Hepatocyte (in vitro differentiated cells): ENCODE measurements around the gene EBPL. TPM values are rescaled to one million over a fixed set of nuclear protein-coding genes. Genes with fewer than 3 reads are reported as not detected.
A peak's percentile ranks its signal among the peaks of the same experiment; 100 is the strongest.
"Not testable (repeated sequence)": the region's sequence is repeated elsewhere in the genome, so short reads cannot be mapped to it uniquely, and the experiment has no call there.

Experiments
- DNase-seq: peaks from one replicate; pipeline ENCODE4 v3.0.0-alpha.2; 2016; ENCODE audit warnings: low spot score
- H2AFZ ChIP-seq: fragments of 200-600 bp; sonication (generic); 2 replicates; pipeline ENCODE4 v1.6.0; 2016; ENCODE audit warnings: antibody characterized with exemption, mild to moderate bottlenecking
- H3K27ac ChIP-seq: fragments of 200-600 bp; sonication (generic); 2 replicates; pipeline ENCODE4 v1.5.1; 2016; ENCODE audit warnings: mild to moderate bottlenecking
- H3K27me3 ChIP-seq: fragments of 200-600 bp; sonication (generic); 2 replicates; pipeline ENCODE4 v1.6.1; 2016
- H3K36me3 ChIP-seq: fragments of 200-600 bp; sonication (generic); replicated peaks from 2 replicates; pipeline ENCODE4 v1.5.1; 2016; ENCODE audit warnings: low read depth; ENCODE audit not compliant: insufficient read depth
- H3K4me1 ChIP-seq: fragments of 200-600 bp; sonication (generic); 2 replicates; pipeline ENCODE4 v1.5.1; 2016; ENCODE audit warnings: mild to moderate bottlenecking, moderate library complexity; ENCODE audit not compliant: insufficient read depth
- H3K4me2 ChIP-seq: fragments of 200-600 bp; sonication (generic); 2 replicates; pipeline ENCODE4 v1.6.0; 2016
- H3K4me3 ChIP-seq: fragments of 200-600 bp; sonication (generic); 2 replicates; pipeline ENCODE4 v1.5.1; 2016; ENCODE audit warnings: mild to moderate bottlenecking
- H3K79me2 ChIP-seq: fragments of 200-600 bp; sonication (generic); 2 replicates; pipeline ENCODE4 v1.6.0; 2017; ENCODE audit warnings: mild to moderate bottlenecking
- H3K9me2 ChIP-seq: fragments of 200-600 bp; sonication (generic); replicated peaks from 2 replicates; pipeline ENCODE4 v1.6.0; 2017; ENCODE audit warnings: mild to moderate bottlenecking; ENCODE audit not compliant: insufficient read depth
- H3K9me3 ChIP-seq: fragments of 200-600 bp; sonication (generic); 2 replicates; pipeline ENCODE4 v1.5.1; 2016; ENCODE audit warnings: low read depth, mild to moderate bottlenecking
- H4K20me1 ChIP-seq: fragments of 200-600 bp; sonication (generic); 2 replicates; pipeline ENCODE4 v1.6.0; 2016; ENCODE audit warnings: mild to moderate bottlenecking; ENCODE audit not compliant: insufficient read depth, poor library complexity, severe bottlenecking
- EZH2 ChIP-seq: fragments of 200-600 bp; sonication (generic); IDR thresholded peaks from 2 replicates; pipeline ENCODE4 v1.6.1; 2016; ENCODE audit warnings: antibody characterized with exemption, mild to moderate bottlenecking, borderline replicate concordance
- EZH2phosphoT487 ChIP-seq: fragments of 200-600 bp; sonication (generic); IDR thresholded peaks from one replicate; pipeline ENCODE4 v1.6.1; 2018; ENCODE audit warnings: antibody characterized with exemption, mild to moderate bottlenecking, low read depth, moderate library complexity; ENCODE audit not compliant: unreplicated experiment, severe bottlenecking
- WGBS: methylation state at CpG from one replicate; pipeline ENCODE4 v1.1.6; 2016; ENCODE audit warnings: low lambda C conversion rate; ENCODE audit errors: missing lambda C conversion rate; 5-methylcytosine and 5-hydroxymethylcytosine counted together
- polyA plus RNA-seq: library from polyadenylated mRNA; unstranded; fragments of >200 nt; fragmentation: Nextera tagmentation; extraction: Ambion mirVana; gene quantifications from 2 replicates; pipeline ENCODE4 v1.2.1, GENCODE V29; 2016
- total RNA-seq: library from RNA; depleted of rRNA; stranded (reverse); fragments of >200 nt; gene quantifications from 2 replicates; pipeline ENCODE4 v1.2.3, GENCODE V29; 2014
- TF ChIP-seq, protein P1 (sequence below): fragments of 200-600 bp; sonication (generic); IDR thresholded peaks from 2 replicates; pipeline ENCODE4 v1.5.1; 2016; ENCODE audit warnings: antibody characterized with exemption, mild to moderate bottlenecking; ENCODE audit not compliant: poor library complexity

The EBPL gene
- total and polyA plus RNA-seq, 2 experiments from 2014 or later: 135 to 180 TPM

DNA sequence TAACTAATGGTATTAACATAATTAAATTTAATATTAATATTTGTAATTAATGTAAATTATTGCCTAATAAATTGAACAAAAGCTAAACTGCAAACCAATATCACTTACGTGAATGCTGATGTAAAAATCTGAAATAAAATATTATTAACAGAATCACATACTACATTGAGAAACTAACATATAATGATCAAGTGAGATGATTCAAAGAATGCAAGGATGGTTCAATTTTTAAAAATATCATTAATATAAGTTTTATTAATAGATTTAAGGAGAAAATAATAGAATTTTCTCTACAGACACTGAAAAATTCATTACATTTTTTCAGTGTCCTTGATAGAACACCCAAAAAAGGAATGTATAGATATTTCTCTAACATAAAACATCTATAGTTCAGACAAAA lies 23.5 kb upstream of the EBPL start:
- TF ChIP-seq EZH2phosphoT487 (no peak), EZH2 (no peak)
- TF ChIP-seq, protein P1, sequence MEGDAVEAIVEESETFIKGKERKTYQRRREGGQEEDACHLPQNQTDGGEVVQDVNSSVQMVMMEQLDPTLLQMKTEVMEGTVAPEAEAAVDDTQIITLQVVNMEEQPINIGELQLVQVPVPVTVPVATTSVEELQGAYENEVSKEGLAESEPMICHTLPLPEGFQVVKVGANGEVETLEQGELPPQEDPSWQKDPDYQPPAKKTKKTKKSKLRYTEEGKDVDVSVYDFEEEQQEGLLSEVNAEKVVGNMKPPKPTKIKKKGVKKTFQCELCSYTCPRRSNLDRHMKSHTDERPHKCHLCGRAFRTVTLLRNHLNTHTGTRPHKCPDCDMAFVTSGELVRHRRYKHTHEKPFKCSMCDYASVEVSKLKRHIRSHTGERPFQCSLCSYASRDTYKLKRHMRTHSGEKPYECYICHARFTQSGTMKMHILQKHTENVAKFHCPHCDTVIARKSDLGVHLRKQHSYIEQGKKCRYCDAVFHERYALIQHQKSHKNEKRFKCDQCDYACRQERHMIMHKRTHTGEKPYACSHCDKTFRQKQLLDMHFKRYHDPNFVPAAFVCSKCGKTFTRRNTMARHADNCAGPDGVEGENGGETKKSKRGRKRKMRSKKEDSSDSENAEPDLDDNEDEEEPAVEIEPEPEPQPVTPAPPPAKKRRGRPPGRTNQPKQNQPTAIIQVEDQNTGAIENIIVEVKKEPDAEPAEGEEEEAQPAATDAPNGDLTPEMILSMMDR: no peak
- WGBS: 96% methylated on average over 1 of the region's 1 CpG

DNA sequence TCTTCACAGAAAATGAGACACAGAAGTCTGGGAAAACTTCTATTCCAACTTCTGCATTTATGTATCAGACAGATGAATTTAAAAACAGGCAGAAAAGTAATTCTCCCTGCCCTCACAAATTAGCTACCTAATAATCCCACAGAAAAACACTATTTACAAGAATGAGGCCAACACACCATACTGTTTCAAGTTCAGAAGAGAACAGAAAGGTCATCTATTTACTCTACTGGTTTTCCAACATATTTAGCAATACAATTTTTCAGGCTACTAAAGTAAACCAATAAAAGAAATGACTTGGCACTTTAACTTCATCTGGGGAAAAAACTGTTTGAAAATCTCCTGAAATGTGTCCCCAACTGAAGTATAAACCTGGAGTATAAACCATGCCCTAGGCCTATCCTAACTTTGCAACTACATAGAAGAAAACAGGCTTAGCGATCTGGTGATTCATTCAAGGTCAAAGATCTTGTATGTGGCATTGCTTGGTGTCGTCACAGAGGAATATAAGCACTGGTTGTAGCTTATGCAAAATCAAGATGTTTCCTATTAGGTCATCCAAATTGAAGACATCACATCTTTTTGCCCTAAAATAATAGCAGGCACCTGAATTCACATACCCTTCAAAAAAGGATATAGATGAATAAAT lies 20.1 kb upstream of the EBPL start:
- no peak overlapping the region for H3K4me2 ChIP-seq
- peaks cover 11% of the 10 kb centered on the region for H3K79me2 ChIP-seq
- H3K27ac ChIP-seq: peak overlapping the region; percentile 42
- H2AFZ ChIP-seq: no peak overlapping the region
- H3K9me2 ChIP-seq: no peaks in the 10 kb centered on the region
- no peaks in the 10 kb centered on the region for H3K36me3 ChIP-seq
- no peaks in the 10 kb centered on the region for H4K20me1 ChIP-seq
- TF ChIP-seq EZH2phosphoT487: no peak
- TF ChIP-seq EZH2: no peak
- TF ChIP-seq, protein P1: no peak
- no peaks in the 10 kb centered on the region for H3K4me1 ChIP-seq
- H3K4me3 ChIP-seq: no peak overlapping the region
- DNase-seq: peak; percentile 26
- WGBS: 58% methylated on average over 2 of the region's 2 CpGs
- H3K27me3 ChIP-seq: no peaks in the 10 kb centered on the region
- H3K9me3 ChIP-seq: peaks cover 15% of the 10 kb centered on the region

More for the DNA sequence above, 23.5 kb upstream of the EBPL start:
- Histone ChIP-seq H3K9me2 (no peaks in the 10 kb centered on the region), H3K27me3 (no peaks in the 10 kb centered on the region), H3K79me2 (peaks cover 11% of the 10 kb centered on the region), H3K4me3 (no peak overlapping the region), H2AFZ (no peak overlapping the region), H3K9me3 (peaks cover 15% of the 10 kb centered on the region), H3K4me1 (no peaks in the 10 kb centered on the region), H3K36me3 (peaks cover 6% of the 10 kb centered on the region), H3K27ac (no peak overlapping the region), H4K20me1 (no peaks in the 10 kb centered on the region), H3K4me2 (no peak overlapping the region)
- DNase-seq: no peak

DNA sequence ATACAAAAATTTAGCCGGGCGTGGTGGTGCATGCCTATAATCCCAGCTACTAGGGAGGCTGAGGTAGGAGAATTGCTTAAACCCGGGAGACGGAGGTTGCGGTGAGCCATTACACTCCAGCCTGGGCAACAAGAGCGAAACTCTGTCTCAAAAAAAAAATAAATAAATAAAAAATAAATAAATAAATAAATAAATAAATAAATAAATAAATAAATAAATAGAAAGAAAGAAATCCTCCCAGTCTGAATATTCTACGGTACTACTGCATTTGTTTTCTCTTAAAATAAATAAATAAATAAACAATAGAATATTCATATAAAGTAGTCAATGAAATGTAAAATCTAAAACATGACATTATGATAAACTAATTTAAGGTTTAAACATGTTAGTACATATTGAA lies 13.0 kb upstream of the EBPL start:
- not testable (repeated sequence) for H3K79me2 ChIP-seq, H3K4me1 ChIP-seq, H3K9me2 ChIP-seq, H3K9me3 ChIP-seq, H3K4me2 ChIP-seq, H4K20me1 ChIP-seq, H2AFZ ChIP-seq, DNase-seq, H3K27ac ChIP-seq, H3K36me3 ChIP-seq, H3K27me3 ChIP-seq, H3K4me3 ChIP-seq
- 97% methylated on average over 7 of the region's 7 CpGs for WGBS

DNA sequence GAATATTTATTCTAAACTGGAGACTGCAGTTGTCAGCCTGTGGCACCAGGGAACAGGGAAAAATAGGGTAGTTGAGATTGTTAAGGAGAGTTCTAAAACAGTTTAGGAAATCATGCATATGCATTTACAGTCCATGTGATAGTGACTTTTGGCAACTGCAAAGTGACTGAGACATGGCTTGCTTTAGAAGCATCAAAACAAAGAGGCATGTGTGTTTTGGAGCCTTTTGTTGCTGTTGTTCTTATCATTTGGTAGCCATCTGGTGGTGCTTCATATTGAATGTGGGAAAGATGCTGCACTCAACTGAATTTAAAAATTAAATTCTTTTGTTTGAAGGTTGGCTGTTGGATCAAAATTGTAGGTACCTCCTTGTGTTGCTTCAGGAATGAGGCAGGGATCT lies 10.2 kb upstream of the EBPL start:
- DNase-seq: no peak
- Histone ChIP-seq H3K4me1 (no peaks in the 10 kb centered on the region), H3K27me3 (no peaks in the 10 kb centered on the region), H3K79me2 (no peaks in the 10 kb centered on the region), H4K20me1 (no peaks in the 10 kb centered on the region), H2AFZ (no peak overlapping the region), H3K4me3 (no peak overlapping the region), H3K9me3 (no peaks in the 10 kb centered on the region), H3K36me3 (peaks cover 7% of the 10 kb centered on the region), H3K27ac (no peak overlapping the region), H3K4me2 (no peak overlapping the region), H3K9me2 (no peaks in the 10 kb centered on the region)
- TF ChIP-seq EZH2 (no peak), EZH2phosphoT487 (no peak)
- TF ChIP-seq, protein P1: no peak
